HEK293T (cell line): ENCODE data around the gene PLS1.

Source experiments
- ARNT ChIP-seq: fragments of 450-650 bp; IDR thresholded peaks from 2 replicates; pipeline ENCODE4 v1.6.1; 2017; ENCODE audit warnings: mild to moderate bottlenecking
- ELF4 ChIP-seq: fragments of 450-650 bp; IDR thresholded peaks from 2 replicates; pipeline ENCODE4 v1.6.1; 2017; ENCODE audit warnings: antibody characterized with exemption
- FOXA1 ChIP-seq: fragments of 450-650 bp; IDR thresholded peaks from 2 replicates; pipeline ENCODE4 v1.6.1; 2016; ENCODE audit warnings: mild to moderate bottlenecking
- HDGF ChIP-seq: fragments of 450-650 bp; IDR thresholded peaks from 2 replicates; pipeline ENCODE4 v1.6.1; 2017; ENCODE audit warnings: antibody characterized with exemption, borderline replicate concordance
- LEF1 ChIP-seq: fragments of 450-650 bp; IDR thresholded peaks from 2 replicates; pipeline ENCODE4 v1.6.1; 2017; ENCODE audit warnings: mild to moderate bottlenecking, borderline replicate concordance
- NFRKB ChIP-seq: fragments of 450-650 bp; IDR thresholded peaks from 2 replicates; pipeline ENCODE4 v1.6.1; 2016; ENCODE audit warnings: mild to moderate bottlenecking, moderate library complexity
- TARDBP ChIP-seq: fragments of 450-650 bp; IDR thresholded peaks from 2 replicates; pipeline ENCODE4 v1.6.1; 2016
- TF ChIP-seq, protein P1 (sequence below): fragments of 450-650 bp; IDR thresholded peaks from 2 replicates; pipeline ENCODE4 v1.6.1; 2016

DNA sequence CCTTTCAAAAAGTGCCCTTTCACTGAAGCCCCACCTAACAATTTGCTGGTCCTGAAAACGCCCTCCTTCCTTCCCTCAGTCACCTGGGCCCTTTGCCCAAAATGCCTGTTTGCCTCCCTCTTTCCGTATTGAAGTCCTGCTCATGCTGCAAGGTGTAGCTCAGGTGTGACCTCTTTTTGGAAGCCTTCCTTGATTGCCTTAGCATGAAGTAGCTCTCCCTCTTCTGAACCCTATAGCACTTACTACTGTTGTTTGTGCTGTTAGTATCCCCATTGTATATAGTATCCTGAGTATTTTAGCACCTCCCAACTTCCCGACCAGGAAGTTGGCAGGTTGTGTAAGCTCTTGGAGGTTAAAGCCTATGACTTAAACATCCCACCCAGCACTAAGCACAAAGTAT is 1.7 kb downstream of the PLS1 start:
- no peak for TF ChIP-seq HDGF
- no peak for TF ChIP-seq TARDBP
- TF ChIP-seq ARNT = no peak
- TF ChIP-seq, protein P1, sequence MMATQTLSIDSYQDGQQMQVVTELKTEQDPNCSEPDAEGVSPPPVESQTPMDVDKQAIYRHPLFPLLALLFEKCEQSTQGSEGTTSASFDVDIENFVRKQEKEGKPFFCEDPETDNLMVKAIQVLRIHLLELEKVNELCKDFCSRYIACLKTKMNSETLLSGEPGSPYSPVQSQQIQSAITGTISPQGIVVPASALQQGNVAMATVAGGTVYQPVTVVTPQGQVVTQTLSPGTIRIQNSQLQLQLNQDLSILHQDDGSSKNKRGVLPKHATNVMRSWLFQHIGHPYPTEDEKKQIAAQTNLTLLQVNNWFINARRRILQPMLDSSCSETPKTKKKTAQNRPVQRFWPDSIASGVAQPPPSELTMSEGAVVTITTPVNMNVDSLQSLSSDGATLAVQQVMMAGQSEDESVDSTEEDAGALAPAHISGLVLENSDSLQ = no peak
- no peak for TF ChIP-seq NFRKB
- no peak for TF ChIP-seq ELF4
- no peak for TF ChIP-seq LEF1
- TF ChIP-seq FOXA1 = no peak
